Measurements from ENCODE around the gene GALK2. TPM values are rescaled to one million over a fixed set of nuclear protein-coding genes. Genes with fewer than 3 reads are reported as not detected.

Gene GALK2
- total and polyA plus RNA-seq, 2 of the 8 experiments (the other 6 are each of a cell fraction or from before 2014, with no cell fraction given) = 8.7 to 16.1 TPM

- TF ChIP-seq CHD7 (IDR thresholded peaks at IDR 0.05; ENCODE audit: insufficient replicate concordance, low read length) = no peak
- no peak for TF ChIP-seq SIN3A (conservative IDR thresholded peaks at IDR 0.05 in 1 of 2, IDR thresholded peaks at IDR 0.05 in 1 of 2; ENCODE audit: low read depth in 1 of 2, low read length in 2 of 2)
- no peak for TF ChIP-seq TAF7 (optimal IDR thresholded peaks at IDR 0.05; ENCODE audit: borderline replicate concordance, low read depth, low read length)
- no peak for TF ChIP-seq USF2 (IDR thresholded peaks at IDR 0.05; ENCODE audit: low read length)
- TF ChIP-seq RBBP5 (IDR thresholded peaks at IDR 0.05; ENCODE audit: borderline replicate concordance, low read depth, low read length) = no peak
- no peak for TF ChIP-seq CHD1 (IDR thresholded peaks at IDR 0.05; ENCODE audit: low read depth, low read length)
- TF ChIP-seq SUZ12 (IDR thresholded peaks at IDR 0.05; ENCODE audit: low read length) = no peak
- no peak for TF ChIP-seq TEAD4 (IDR thresholded peaks at IDR 0.05; ENCODE audit: low read depth, low read length)
- TF ChIP-seq JUN (IDR thresholded peaks at IDR 0.05; ENCODE audit: low read depth, low read length) = no peak
- no peak for TF ChIP-seq RAD21 (IDR thresholded peaks at IDR 0.05 in 1 of 2, conservative IDR thresholded peaks at IDR 0.05 in 1 of 2; ENCODE audit: low read depth in 2 of 2, low read length in 2 of 2)
These were observed 138.6 kb downstream of the GALK2 start (continued) for GRCh38 chr15:49308686-49309085.

All from H1 (cell line).